Neural progenitor cell (in vitro differentiated cells): ENCODE measurements around the gene PDCD11.

Experiments
- CTCF ChIP-seq: fragments of 200-600 bp; sonication (generic); IDR thresholded peaks from 2 replicates; pipeline ENCODE4 v1.5.1; 2017; ENCODE audit warnings: antibody characterized with exemption, mild to moderate bottlenecking
- EZH2phosphoT487 ChIP-seq: fragments of 200-600 bp; sonication (generic); IDR thresholded peaks from 2 replicates; pipeline ENCODE4 v1.6.1; 2017; ENCODE audit warnings: antibody characterized with exemption

- TF ChIP-seq CTCF (no peak), EZH2phosphoT487 (no peak)
Observed at GRCh38 chr10:103472005-103472404, 75.6 kb downstream of the PDCD11 start.
